HUES6 (cell line): ENCODE results near the gene MYMK.
"Not testable (repeated sequence)": the region's sequence is repeated elsewhere in the genome, so short reads cannot be mapped to it uniquely, and the experiment has no call there.

Source experiments
- H3K27ac ChIP-seq: 2 replicates; pipeline ENCODE4 v1.7.0; 2013; ENCODE audit warnings: low read depth, mild to moderate bottlenecking, low read length, inconsistent platforms
- H3K27me3 ChIP-seq: 2 replicates; pipeline ENCODE4 v1.6.1; 2013; ENCODE audit warnings: low read length; ENCODE audit not compliant: control insufficient read depth, insufficient read depth
- H3K36me3 ChIP-seq: 2 replicates; pipeline ENCODE4 v1.6.1; 2013; ENCODE audit warnings: low read length; ENCODE audit not compliant: control insufficient read depth, insufficient read depth
- H3K4me1 ChIP-seq: 2 replicates; pipeline ENCODE4 v1.6.1; 2013; ENCODE audit warnings: low read length; ENCODE audit not compliant: control insufficient read depth, insufficient read depth
- H3K4me3 ChIP-seq: 2 replicates; pipeline ENCODE4 v1.5.1; 2013; ENCODE audit warnings: low read depth, low read length
- H3K9ac ChIP-seq: one replicate; pipeline ENCODE4 v1.6.1; 2013; ENCODE audit warnings: mild to moderate bottlenecking, low read length
- H3K9me3 ChIP-seq: 2 replicates; pipeline ENCODE4 v1.6.1; 2013; ENCODE audit warnings: low read depth, low read length; ENCODE audit not compliant: control insufficient read depth, insufficient read depth

The MYMK gene

GRCh38 chr9:133566382-133566781 lies 41.6 kb upstream of the MYMK start:
- Histone ChIP-seq H3K27ac (no peak overlapping the region), H3K4me1 (peaks cover 30% of the 10 kb centered on the region), H3K27me3 (no peaks in the 10 kb centered on the region), H3K9ac (no peak overlapping the region), H3K36me3 (no peaks in the 10 kb centered on the region), H3K9me3 (no peaks in the 10 kb centered on the region), H3K4me3 (no peak overlapping the region)

GRCh38 chr9:133564451-133565116 lies 39.8 kb upstream of the MYMK start:
- no peaks in the 10 kb centered on the region for H3K27me3 ChIP-seq
- H3K27ac ChIP-seq: no peak overlapping the region
- no peaks in the 10 kb centered on the region for H3K9me3 ChIP-seq
- no peak overlapping the region for H3K9ac ChIP-seq
- H3K4me1 ChIP-seq: peaks cover 19% of the 10 kb centered on the region; the same call in 1 of the 2 replicates
- H3K36me3 ChIP-seq: no peaks in the 10 kb centered on the region
- no peak overlapping the region for H3K4me3 ChIP-seq

GRCh38 chr9:133563814-133564213 lies 39.1 kb upstream of the MYMK start:
- H3K4me3 ChIP-seq, H3K27ac ChIP-seq, H3K36me3 ChIP-seq, H3K9ac ChIP-seq, H3K27me3 ChIP-seq, H3K9me3 ChIP-seq: not testable (repeated sequence)
- H3K4me1 ChIP-seq: peaks cover 24% of the 10 kb centered on the region; the same call in 1 of the 2 replicates

- H3K4me1 ChIP-seq: peaks cover 28% of the 10 kb centered on the region
- H3K27me3 ChIP-seq: no peaks in the 10 kb centered on the region
- no peaks in the 10 kb centered on the region for H3K36me3 ChIP-seq
- no peaks in the 10 kb centered on the region for H3K9me3 ChIP-seq
- no peak overlapping the region for H3K9ac ChIP-seq
- no peak overlapping the region for H3K4me3 ChIP-seq
- no peak overlapping the region for H3K27ac ChIP-seq
These were observed 38.6 kb upstream of the MYMK start for GRCh38 chr9:133563291-133563796.

- no peaks in the 10 kb centered on the region for H3K36me3 ChIP-seq
- H3K27me3 ChIP-seq: no peaks in the 10 kb centered on the region
- no peak overlapping the region for H3K27ac ChIP-seq
- no peaks in the 10 kb centered on the region for H3K9me3 ChIP-seq
- no peak overlapping the region for H3K9ac ChIP-seq
- H3K4me1 ChIP-seq: peaks cover 34% of the 10 kb centered on the region
- H3K4me3 ChIP-seq: no peak overlapping the region
These were observed 38.0 kb upstream of the MYMK start for GRCh38 chr9:133562611-133563290.

GRCh38 chr9:133561976-133562554 lies 37.3 kb upstream of the MYMK start:
- no peak overlapping the region for H3K9ac ChIP-seq
- H3K27ac ChIP-seq: no peak overlapping the region
- H3K36me3 ChIP-seq: no peaks in the 10 kb centered on the region
- no peaks in the 10 kb centered on the region for H3K9me3 ChIP-seq
- H3K4me1 ChIP-seq: peaks cover 39% of the 10 kb centered on the region
- no peaks in the 10 kb centered on the region for H3K27me3 ChIP-seq
- no peak overlapping the region for H3K4me3 ChIP-seq

- H3K9ac ChIP-seq: no peak overlapping the region
- no peak overlapping the region for H3K27ac ChIP-seq
- no peaks in the 10 kb centered on the region for H3K27me3 ChIP-seq
- H3K9me3 ChIP-seq: no peaks in the 10 kb centered on the region
- no peak overlapping the region for H3K4me3 ChIP-seq
- no peaks in the 10 kb centered on the region for H3K36me3 ChIP-seq
- H3K4me1 ChIP-seq: peaks cover 44% of the 10 kb centered on the region
These were observed 36.2 kb upstream of the MYMK start for GRCh38 chr9:133560944-133561343.

GRCh38 chr9:133560311-133560710 lies 35.6 kb upstream of the MYMK start:
- H3K27ac ChIP-seq: no peak overlapping the region
- H3K36me3 ChIP-seq: no peaks in the 10 kb centered on the region
- peaks cover 45% of the 10 kb centered on the region for H3K4me1 ChIP-seq
- H3K9me3 ChIP-seq: no peaks in the 10 kb centered on the region
- H3K4me3 ChIP-seq: no peak overlapping the region
- H3K9ac ChIP-seq: no peak overlapping the region
- H3K27me3 ChIP-seq: no peaks in the 10 kb centered on the region

GRCh38 chr9:133558191-133559126 lies 33.7 kb upstream of the MYMK start:
- Histone ChIP-seq H3K4me1 (peaks cover 42% of the 10 kb centered on the region), H3K9me3 (no peaks in the 10 kb centered on the region), H3K27me3 (no peaks in the 10 kb centered on the region), H3K9ac (peak overlapping the region; percentile 53), H3K4me3 (peak overlapping the region; percentile 1; the same call in 1 of the 2 replicates), H3K36me3 (no peaks in the 10 kb centered on the region), H3K27ac (peak overlapping the region; percentile 19; the same call in 1 of the 2 replicates)

- H3K4me3 ChIP-seq: no peak overlapping the region
- H3K4me1 ChIP-seq: peaks cover 39% of the 10 kb centered on the region
- no peaks in the 10 kb centered on the region for H3K27me3 ChIP-seq
- H3K27ac ChIP-seq: peak overlapping the region; percentile 56; the same call in 1 of the 2 replicates
- H3K9me3 ChIP-seq: no peaks in the 10 kb centered on the region
- peak overlapping the region; percentile 2 for H3K9ac ChIP-seq
- no peaks in the 10 kb centered on the region for H3K36me3 ChIP-seq
These were observed 32.8 kb upstream of the MYMK start for GRCh38 chr9:133557581-133557980.
